ENCODE results near the gene ANO2. TPM values are rescaled to one million over a fixed set of nuclear protein-coding genes. Genes with fewer than 3 reads are reported as not detected.

The ANO2 gene
- polyA plus RNA-seq, 5 donors: 3.3 to 5.7 (median 5.5) TPM

- DNase-seq: no peak
Measured at GRCh38 chr12:5515458-5515857, 429.6 kb downstream of the ANO2 start.

GRCh38 chr12:5514545-5514944, 430.5 kb downstream of the ANO2 start:
- DNase-seq: no peak

DNA sequence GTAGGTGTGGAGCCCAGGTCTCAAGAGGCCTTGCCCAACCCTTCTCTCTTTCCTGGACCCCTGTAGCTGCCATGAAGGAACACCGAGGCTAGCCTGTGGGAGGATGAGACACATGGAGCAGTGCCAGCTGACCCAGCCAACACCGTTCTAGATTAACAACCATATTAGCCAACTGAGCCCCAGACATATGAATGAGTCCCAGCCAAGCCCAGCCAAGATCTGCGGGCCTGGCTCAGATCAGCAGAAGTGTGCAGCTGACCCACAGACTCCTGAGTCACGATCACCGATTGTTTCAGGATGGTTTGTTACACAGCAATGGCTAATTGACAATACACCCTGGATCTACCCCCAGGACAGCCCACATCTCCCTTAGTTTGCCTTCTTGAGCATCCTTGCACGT, 431.0 kb downstream of the ANO2 start:
- DNase-seq: no peak

- no peak for DNase-seq
Measured at GRCh38 chr12:5513406-5513805, 431.7 kb downstream of the ANO2 start.

Other genes starting within 250 kb of the ANO2 start
- gene VWF, start 179.4 kb upstream of the ANO2 start, polyA plus RNA-seq (ENCODE audit: insufficient read depth in 1 of 5, insufficient read length in 5 of 5, low replicate concordance in 1 of 5): 100 to 1,000 TPM; 100 to 155 (median 105) TPM